PFSK-1 (cell line): ENCODE data around the gene GABBR2.

Experiments
- POLR2AphosphoS5 ChIP-seq: IDR thresholded peaks from 2 replicates; pipeline ENCODE4 v1.6.1; 2012; ENCODE audit warnings: low read depth, mild to moderate bottlenecking, control low read depth, low read length, moderate library complexity
- REST ChIP-seq, 2 experiments: IDR thresholded peaks; 2 replicates each; pipeline versions ENCODE4 v1.6.1 to v1.8.0; 2011 to 2012; ENCODE audit warnings: low read depth in 2 of 2, low read length in 2 of 2, control low read depth in 1 of 2, inconsistent platforms in 1 of 2, mild to moderate bottlenecking in 1 of 2, moderate library complexity in 1 of 2; ENCODE audit not compliant: insufficient read depth in 1 of 2
- SIN3A ChIP-seq: IDR thresholded peaks from 2 replicates; pipeline ENCODE4 v1.6.1; 2012; ENCODE audit warnings: mild to moderate bottlenecking, low read length, moderate library complexity, borderline replicate concordance; ENCODE audit not compliant: insufficient read depth
- TAF1 ChIP-seq: IDR thresholded peaks from 2 replicates; pipeline ENCODE4 v1.6.1; 2012; ENCODE audit warnings: low read length, control low read depth, borderline replicate concordance; ENCODE audit not compliant: insufficient read depth

- TF ChIP-seq REST (IDR thresholded peaks at IDR 0.05; ENCODE audit: insufficient read depth in 1 of 2, low read depth in 2 of 2, low read length in 2 of 2), result no peak
- no peak for TF ChIP-seq TAF1
- TF ChIP-seq SIN3A, result no peak
- no peak for TF ChIP-seq POLR2AphosphoS5
Observed at GRCh38 chr9:98609646-98610045, 99.1 kb downstream of the GABBR2 start.
